ENCODE results near the gene NDUFS8. TPM values are rescaled to one million over a fixed set of nuclear protein-coding genes. Genes with fewer than 3 reads are reported as not detected.
A peak's percentile ranks its signal among the peaks of the same experiment; 100 is the strongest.

Gene NDUFS8
- total and polyA plus RNA-seq, 2 of the 13 experiments (the other 11 are each of a cell fraction or from before 2014, with no cell fraction given): 96.7 to 158 TPM

DNA sequence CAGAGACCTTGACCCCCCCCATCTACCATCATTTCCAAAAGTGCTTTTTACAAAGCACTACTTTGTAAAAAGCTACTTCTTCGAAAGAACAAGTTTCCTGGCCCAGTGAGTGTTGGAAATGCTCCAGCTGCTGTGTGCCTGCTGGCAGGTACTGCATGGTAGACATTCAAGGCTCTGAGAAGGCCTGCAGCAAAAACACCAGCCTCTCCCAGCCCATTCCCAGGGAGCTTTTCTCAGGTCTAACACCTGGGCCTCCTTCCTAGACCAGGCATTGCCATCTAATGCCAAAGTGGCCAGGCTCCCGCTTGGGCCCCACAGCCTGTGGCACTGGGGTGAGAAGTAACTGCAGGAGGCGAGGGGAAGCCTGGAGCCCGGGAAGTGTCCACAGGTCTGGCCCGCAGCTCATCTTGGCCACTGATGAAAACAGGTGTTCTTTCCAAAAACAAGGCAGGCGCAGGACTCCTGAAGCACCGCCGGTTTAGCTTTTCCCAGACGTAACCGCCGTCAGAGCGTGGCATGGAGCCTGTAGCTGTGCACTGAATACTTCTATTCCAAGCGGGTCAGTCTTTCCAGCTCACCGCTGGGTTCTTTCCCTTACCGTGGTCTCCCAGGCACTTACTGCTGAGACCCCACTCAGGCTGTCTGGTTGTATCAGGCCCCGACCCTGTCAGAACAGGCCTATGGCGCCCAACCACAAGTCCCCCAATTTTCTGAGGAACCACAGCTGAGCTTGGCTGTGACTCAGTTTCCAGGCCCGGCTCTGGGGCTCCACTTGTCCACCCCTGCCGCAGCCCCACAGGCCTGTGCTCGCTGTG, 7.1 kb downstream of the NDUFS8 start (continued):
- TF ChIP-seq ZNF431 (CRISPR knock-in tag; IDR thresholded peaks at IDR 0.05; ENCODE audit: borderline replicate concordance, low read depth) (no peak), SIX4 (CRISPR knock-in tag; IDR thresholded peaks at IDR 0.05) (no peak), CSRNP1 (CRISPR knock-in tag; IDR thresholded peaks at IDR 0.05) (peak; percentile 30; the same call in 1 of the 2 replicates), TAF15 (IDR thresholded peaks at IDR 0.05; ENCODE audit: low read depth, low read length, poor library complexity, severe bottlenecking) (no peak), EED (CRISPR knock-in tag; IDR thresholded peaks at IDR 0.05) (no peak), ZSCAN31 (CRISPR knock-in tag; IDR thresholded peaks at IDR 0.05; ENCODE audit: low read depth) (no peak; the same call in 1 of the 2 replicates), RBM39 (IDR thresholded peaks at IDR 0.05; ENCODE audit: low read depth, low read length, poor library complexity, severe bottlenecking) (no peak), NKX3-1 (CRISPR knock-in tag; IDR thresholded peaks at IDR 0.05) (no peak), ZXDC (CRISPR knock-in tag; IDR thresholded peaks at IDR 0.05) (no peak), MTF2 (CRISPR knock-in tag; IDR thresholded peaks at IDR 0.05; ENCODE audit: borderline replicate concordance) (no peak), ARNT (IDR thresholded peaks at IDR 0.05) (no peak), KMT2A (CRISPR knock-in tag; IDR thresholded peaks at IDR 0.05) (no peak), ATF3 (CRISPR knock-in tag; IDR thresholded peaks at IDR 0.05) (no peak), THAP11 (CRISPR knock-in tag; IDR thresholded peaks at IDR 0.05) (no peak), KLF9 (CRISPR knock-in tag; IDR thresholded peaks at IDR 0.05; ENCODE audit: low read depth) (no peak), MXD4 (CRISPR knock-in tag; IDR thresholded peaks at IDR 0.05) (no peak), KAT8 (CRISPR knock-in tag; IDR thresholded peaks at IDR 0.05) (no peak), RAD21 (CRISPR knock-in tag; IDR thresholded peaks at IDR 0.05) (no peak), ZFP36L1 (CRISPR knock-in tag; IDR thresholded peaks at IDR 0.05) (no peak; the same call in 1 of the 2 replicates), ZNF567 (CRISPR knock-in tag; IDR thresholded peaks at IDR 0.05; ENCODE audit: borderline replicate concordance) (no peak), ZHX1 (CRISPR knock-in tag; IDR thresholded peaks at IDR 0.05; ENCODE audit: low read depth) (no peak), PHB2 (IDR thresholded peaks at IDR 0.05; ENCODE audit: partially characterized antibody) (no peak)
- TF ChIP-seq, protein P1, sequence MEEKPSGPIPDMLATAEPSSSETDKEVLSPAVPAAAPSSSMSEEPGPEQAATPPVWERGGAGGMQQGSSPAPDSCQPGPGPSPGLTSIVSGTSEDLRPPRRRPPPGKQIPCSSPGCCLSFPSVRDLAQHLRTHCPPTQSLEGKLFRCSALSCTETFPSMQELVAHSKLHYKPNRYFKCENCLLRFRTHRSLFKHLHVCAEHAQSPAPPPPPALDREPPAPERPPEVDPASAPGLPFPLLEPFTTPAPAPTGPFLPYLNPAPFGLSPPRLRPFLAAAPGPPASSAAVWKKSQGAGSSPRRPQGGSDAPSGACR (CRISPR knock-in tag; IDR thresholded peaks at IDR 0.05): no peak
